Hepatocyte (in vitro differentiated cells): Measurements from ENCODE around the gene EPHA4.

ENCODE experiments used
- EZH2 ChIP-seq: fragments of 200-600 bp; sonication (generic); IDR thresholded peaks from 2 replicates; pipeline ENCODE4 v1.6.1; 2016; ENCODE audit warnings: antibody characterized with exemption, mild to moderate bottlenecking, borderline replicate concordance
- TF ChIP-seq, protein P1 (sequence below): fragments of 200-600 bp; sonication (generic); IDR thresholded peaks from 2 replicates; pipeline ENCODE4 v1.5.1; 2016; ENCODE audit warnings: antibody characterized with exemption, mild to moderate bottlenecking; ENCODE audit not compliant: poor library complexity

DNA sequence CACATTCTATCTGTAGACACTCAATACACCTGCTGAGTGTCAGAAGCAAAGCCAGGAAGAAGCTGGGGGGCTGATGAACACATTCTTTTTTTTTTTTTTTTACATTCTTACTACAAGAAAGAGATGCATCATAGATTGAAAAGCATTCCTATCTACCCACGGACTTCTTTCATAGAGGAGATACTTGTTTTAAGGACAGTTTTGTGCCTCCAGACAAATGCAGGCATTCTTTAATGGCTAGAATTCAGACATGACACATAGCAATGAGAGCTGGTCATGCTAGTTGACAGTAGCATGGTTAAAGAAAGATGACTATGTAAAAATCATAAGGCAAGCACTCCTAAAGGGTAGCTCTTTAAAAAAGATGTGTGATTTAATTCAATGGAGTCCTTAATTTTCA is 110.2 kb downstream of the EPHA4 start:
- TF ChIP-seq, protein P1, sequence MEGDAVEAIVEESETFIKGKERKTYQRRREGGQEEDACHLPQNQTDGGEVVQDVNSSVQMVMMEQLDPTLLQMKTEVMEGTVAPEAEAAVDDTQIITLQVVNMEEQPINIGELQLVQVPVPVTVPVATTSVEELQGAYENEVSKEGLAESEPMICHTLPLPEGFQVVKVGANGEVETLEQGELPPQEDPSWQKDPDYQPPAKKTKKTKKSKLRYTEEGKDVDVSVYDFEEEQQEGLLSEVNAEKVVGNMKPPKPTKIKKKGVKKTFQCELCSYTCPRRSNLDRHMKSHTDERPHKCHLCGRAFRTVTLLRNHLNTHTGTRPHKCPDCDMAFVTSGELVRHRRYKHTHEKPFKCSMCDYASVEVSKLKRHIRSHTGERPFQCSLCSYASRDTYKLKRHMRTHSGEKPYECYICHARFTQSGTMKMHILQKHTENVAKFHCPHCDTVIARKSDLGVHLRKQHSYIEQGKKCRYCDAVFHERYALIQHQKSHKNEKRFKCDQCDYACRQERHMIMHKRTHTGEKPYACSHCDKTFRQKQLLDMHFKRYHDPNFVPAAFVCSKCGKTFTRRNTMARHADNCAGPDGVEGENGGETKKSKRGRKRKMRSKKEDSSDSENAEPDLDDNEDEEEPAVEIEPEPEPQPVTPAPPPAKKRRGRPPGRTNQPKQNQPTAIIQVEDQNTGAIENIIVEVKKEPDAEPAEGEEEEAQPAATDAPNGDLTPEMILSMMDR: no peak
- no peak for TF ChIP-seq EZH2
